H9 (cell line): Measurements from ENCODE around the gene CREG2. TPM values are rescaled to one million over a fixed set of nuclear protein-coding genes. Genes with fewer than 3 reads are reported as not detected.

ENCODE experiments used
- DNase-seq: peaks from one replicate; pipeline ENCODE4 v3.0.0-alpha.2; 2017
- H2AFZ ChIP-seq: one replicate; pipeline ENCODE4 v1.6.1; 2013; ENCODE audit warnings: mild to moderate bottlenecking, low read length, control low read depth, moderate library complexity
- H2AK5ac ChIP-seq: 2 replicates; pipeline ENCODE4 v1.6.1; 2013; ENCODE audit warnings: low read length, control low read depth, mixed read lengths; ENCODE audit not compliant: insufficient read length
- H2BK120ac ChIP-seq: one replicate; pipeline ENCODE4 v1.6.1; 2013; ENCODE audit warnings: low read depth, mild to moderate bottlenecking, low read length, control low read depth, inconsistent platforms; ENCODE audit not compliant: poor library complexity, severe bottlenecking
- H2BK12ac ChIP-seq: 2 replicates; pipeline ENCODE4 v1.6.1; 2013; ENCODE audit warnings: low read length, control low read depth, mixed read lengths, low read depth; ENCODE audit not compliant: insufficient read length
- H2BK15ac ChIP-seq: 2 replicates; pipeline ENCODE4 v1.6.1; 2013; ENCODE audit warnings: low read depth, low read length, control low read depth
- H2BK20ac ChIP-seq: one replicate; pipeline ENCODE4 v1.6.1; 2013; ENCODE audit warnings: low read depth, mild to moderate bottlenecking, low read length, control low read depth, inconsistent platforms; ENCODE audit not compliant: poor library complexity, severe bottlenecking
- H2BK5ac ChIP-seq: 2 replicates; pipeline ENCODE4 v1.6.1; 2013; ENCODE audit warnings: low read length, control low read depth, mixed read lengths; ENCODE audit not compliant: insufficient read length
- H3K14ac ChIP-seq: 2 replicates; pipeline ENCODE4 v1.6.1; 2013; ENCODE audit warnings: low read length, control low read depth; ENCODE audit not compliant: insufficient read depth
- H3K18ac ChIP-seq: 2 replicates; pipeline ENCODE4 v1.6.1; 2013; ENCODE audit warnings: low read depth, mild to moderate bottlenecking, mixed read lengths, low read length, control low read depth; ENCODE audit not compliant: insufficient read length
- H3K23ac ChIP-seq: 2 replicates; pipeline ENCODE4 v1.6.1; 2013; ENCODE audit warnings: low read length, control low read depth, mixed read lengths, low read depth; ENCODE audit not compliant: insufficient read length
- H3K23me2 ChIP-seq: 2 replicates; pipeline ENCODE4 v1.6.1; 2013; ENCODE audit warnings: low read depth, mild to moderate bottlenecking, mixed read lengths, low read length, control low read depth; ENCODE audit not compliant: insufficient read length, poor library complexity, severe bottlenecking
- H3K27ac ChIP-seq: 2 replicates; pipeline ENCODE4 v1.5.1; 2013; ENCODE audit warnings: low read length, control low read depth, mixed read lengths, low read depth; ENCODE audit not compliant: insufficient read length
- H3K27me3 ChIP-seq: 2 replicates; pipeline ENCODE4 v1.6.1; 2013; ENCODE audit warnings: low read length, control low read depth, inconsistent platforms; ENCODE audit not compliant: insufficient read depth
- H3K4ac ChIP-seq: 2 replicates; pipeline ENCODE4 v1.6.1; 2013; ENCODE audit warnings: low read depth, mild to moderate bottlenecking, control low read depth, inconsistent platforms, low read length, moderate library complexity
- H3K4me1 ChIP-seq: 2 replicates; pipeline ENCODE4 v1.6.1; 2013; ENCODE audit warnings: low read length, control low read depth, inconsistent platforms; ENCODE audit not compliant: insufficient read depth
- H3K4me2 ChIP-seq: 2 replicates; pipeline ENCODE4 v1.6.1; 2013; ENCODE audit warnings: low read length, control low read depth, mixed read lengths; ENCODE audit not compliant: insufficient read length, insufficient read depth
- H3K56ac ChIP-seq: 2 replicates; pipeline ENCODE4 v1.6.1; 2013; ENCODE audit warnings: low read depth, mild to moderate bottlenecking, mixed read lengths, low read length, control low read depth; ENCODE audit not compliant: insufficient read length
- H3K79me1 ChIP-seq: 2 replicates; pipeline ENCODE4 v1.6.1; 2013; ENCODE audit warnings: low read depth, mild to moderate bottlenecking, moderate library complexity, low read length, control low read depth, inconsistent platforms; ENCODE audit not compliant: insufficient read depth, poor library complexity, severe bottlenecking
- H3K79me2 ChIP-seq: 2 replicates; pipeline ENCODE4 v1.6.1; 2013; ENCODE audit warnings: low read length, control low read depth, inconsistent platforms; ENCODE audit not compliant: insufficient read depth
- H3K9ac ChIP-seq: 2 replicates; pipeline ENCODE4 v1.6.1; 2013; ENCODE audit warnings: low read length, control low read depth, mixed read lengths; ENCODE audit not compliant: insufficient read length; ENCODE audit errors: extremely low read depth
- H3K9me3 ChIP-seq: one replicate; pipeline ENCODE4 v1.6.1; 2013; ENCODE audit warnings: low read depth, low read length, inconsistent platforms; ENCODE audit not compliant: control insufficient read depth
- H3T11ph ChIP-seq: one replicate; pipeline ENCODE4 v1.6.1; 2013; ENCODE audit warnings: mild to moderate bottlenecking, low read length, control low read depth, inconsistent platforms
- H4K20me1 ChIP-seq: one replicate; pipeline ENCODE4 v1.6.1; 2013; ENCODE audit not compliant: control insufficient read depth, insufficient read length, insufficient read depth
- H4K5ac ChIP-seq: 2 replicates; pipeline ENCODE4 v1.6.1; 2013; ENCODE audit warnings: low read depth, mild to moderate bottlenecking, mixed read lengths, low read length, control low read depth; ENCODE audit not compliant: insufficient read length
- H4K8ac ChIP-seq: replicated peaks from 2 replicates; pipeline ENCODE4 v1.6.1; 2013; ENCODE audit warnings: low read length, control low read depth, mixed read lengths, low read depth; ENCODE audit not compliant: insufficient read length
- H4K91ac ChIP-seq: 2 replicates; pipeline ENCODE4 v1.6.1; 2013; ENCODE audit warnings: low read depth, mild to moderate bottlenecking, moderate library complexity, mixed read lengths, low read length, control low read depth; ENCODE audit not compliant: insufficient read length
- H3K27ac Mint-ChIP-seq, 3 experiments: 2 replicates in 2 of 3; 3 replicates in 1 of 3; pipeline ENCODE4 v1.8.0; 2020 to 2021; ENCODE audit warnings: mixed read lengths in 3 of 3, mild to moderate bottlenecking in 1 of 3, moderate library complexity in 1 of 3
- H3K27me3 Mint-ChIP-seq: 2 replicates; pipeline ENCODE4 v1.8.0; 2021; ENCODE audit warnings: low read depth, mild to moderate bottlenecking, moderate library complexity, mixed read lengths
- H3K36me3 Mint-ChIP-seq, 3 experiments: 2 replicates in 2 of 3; 3 replicates in 1 of 3; pipeline ENCODE4 v1.8.0; 2020 to 2021; ENCODE audit warnings: low read depth in 3 of 3, mixed read lengths in 3 of 3; ENCODE audit not compliant: insufficient read depth in 1 of 3
- H3K4me1 Mint-ChIP-seq, 2 experiments: 2 replicates each; pipeline ENCODE4 v1.8.0; 2020; ENCODE audit warnings: mixed read lengths in 2 of 2
- H3K4me3 Mint-ChIP-seq, 2 experiments: 2 replicates in 1 of 2; 3 replicates in 1 of 2; pipeline ENCODE4 v1.8.0; 2020 to 2021; ENCODE audit warnings: mild to moderate bottlenecking in 2 of 2, mixed read lengths in 2 of 2, moderate library complexity in 1 of 2
- H3K9me3 Mint-ChIP-seq, 2 experiments: 2 replicates in 1 of 2; 3 replicates in 1 of 2; pipeline ENCODE4 v1.8.0; 2020; ENCODE audit warnings: mild to moderate bottlenecking in 2 of 2, mixed read lengths in 2 of 2, moderate library complexity in 1 of 2
- WGBS: extraction: QIAGEN DNeasy Blood & Tissue Kit; methylation state at CpG from one replicate; pipeline ENCODE4 v1.1.7; 2013; ENCODE audit warnings: missing lambda C conversion rate, low lambda C conversion rate, mixed read lengths; ENCODE audit not compliant: insufficient read length; ENCODE audit errors: extremely low coverage; 5-methylcytosine and 5-hydroxymethylcytosine counted together
- total RNA-seq: library from RNA; stranded (reverse); gene quantifications from 2 replicates; pipeline ENCODE4 v1.2.1, GENCODE V29; 2021
- TF ChIP-seq, protein P1 (sequence below): fragments of 200-600 bp; sonication (generic); conservative IDR thresholded peaks from 3 replicates; pipeline ENCODE4 v1.8.0; 2021; ENCODE audit warnings: antibody characterized with exemption, mild to moderate bottlenecking

CREG2 gene
- total RNA-seq, 1 experiment from 2014 or later: 0.77 TPM

DNA sequence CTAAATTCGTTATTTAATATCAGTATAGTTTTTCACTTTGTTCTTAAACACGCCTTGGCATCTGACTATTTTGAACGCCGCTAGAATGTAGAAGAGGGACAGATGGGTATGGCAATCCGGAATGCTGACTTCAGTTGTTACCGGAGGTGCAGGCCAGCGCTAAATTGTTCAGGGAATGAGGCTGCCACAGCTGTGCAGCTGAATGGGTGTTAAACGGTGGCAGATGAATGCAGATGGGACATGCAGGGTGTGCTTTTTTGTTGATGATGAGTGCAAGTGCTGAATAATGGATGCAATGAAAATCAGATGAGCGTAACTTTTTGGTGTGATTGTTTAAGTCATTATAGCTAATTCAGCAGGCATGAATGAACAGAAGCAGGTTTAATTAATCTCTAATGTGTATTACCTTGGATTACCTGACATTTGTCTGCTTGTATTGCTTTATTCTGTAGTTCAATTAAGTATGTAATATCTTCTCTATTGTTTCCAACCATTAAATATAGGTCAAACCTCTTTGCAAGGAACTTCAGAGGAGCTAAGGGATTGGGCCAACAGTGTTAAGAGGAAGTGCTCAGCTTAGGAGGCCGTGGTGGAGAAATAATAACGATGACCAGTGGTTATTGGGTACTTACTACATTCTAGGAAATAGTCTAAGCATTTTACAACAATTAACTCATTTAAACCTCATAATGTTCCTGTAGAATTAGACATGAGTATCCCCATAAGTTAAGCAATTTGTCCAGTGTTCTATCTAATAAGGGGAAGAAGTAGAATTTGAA is 11.9 kb upstream of the CREG2 start:
- Histone ChIP-seq H3K56ac (no peak overlapping the region), H2BK5ac (no peak overlapping the region), H2BK12ac (no peak overlapping the region), H3K27ac (no peak overlapping the region), H3T11ph (no peak overlapping the region), H4K5ac (no peak overlapping the region), H3K18ac (no peak overlapping the region), H2AFZ (no peak overlapping the region), H3K9ac (no peak overlapping the region), H3K23me2 (no peaks in the 10 kb centered on the region), H3K14ac (no peak overlapping the region), H3K4me1 (no peaks in the 10 kb centered on the region; the same call in 1 of the 2 replicates), H3K23ac (no peak overlapping the region), H3K4ac (no peak overlapping the region), H3K79me1 (no peaks in the 10 kb centered on the region), H4K20me1 (no peaks in the 10 kb centered on the region), H3K27me3 (no peaks in the 10 kb centered on the region; the same call in 1 of the 2 replicates), H3K79me2 (no peaks in the 10 kb centered on the region), H2BK120ac (no peak overlapping the region), H3K9me3 (no peaks in the 10 kb centered on the region), H2AK5ac (no peak overlapping the region), H2BK15ac (no peak overlapping the region), H3K4me2 (no peak overlapping the region), H4K8ac (no peak overlapping the region), H4K91ac (no peak overlapping the region), H2BK20ac (no peak overlapping the region)
- Mint-ChIP-seq H3K4me3 (no peak overlapping the region), H3K27me3 (no peaks in the 10 kb centered on the region; the same call in 1 of the 2 replicates), H3K4me1 (peaks cover 18 to 19% of the 10 kb centered on the region in 2 experiments), H3K36me3 (no peaks in the 10 kb centered on the region), H3K9me3 (no peaks in the 10 kb centered on the region), H3K27ac (no peak overlapping the region)
- WGBS: no CpG with 5 or more reads among the region's 11 CpGs
- DNase-seq: no peak
- TF ChIP-seq, protein P1, sequence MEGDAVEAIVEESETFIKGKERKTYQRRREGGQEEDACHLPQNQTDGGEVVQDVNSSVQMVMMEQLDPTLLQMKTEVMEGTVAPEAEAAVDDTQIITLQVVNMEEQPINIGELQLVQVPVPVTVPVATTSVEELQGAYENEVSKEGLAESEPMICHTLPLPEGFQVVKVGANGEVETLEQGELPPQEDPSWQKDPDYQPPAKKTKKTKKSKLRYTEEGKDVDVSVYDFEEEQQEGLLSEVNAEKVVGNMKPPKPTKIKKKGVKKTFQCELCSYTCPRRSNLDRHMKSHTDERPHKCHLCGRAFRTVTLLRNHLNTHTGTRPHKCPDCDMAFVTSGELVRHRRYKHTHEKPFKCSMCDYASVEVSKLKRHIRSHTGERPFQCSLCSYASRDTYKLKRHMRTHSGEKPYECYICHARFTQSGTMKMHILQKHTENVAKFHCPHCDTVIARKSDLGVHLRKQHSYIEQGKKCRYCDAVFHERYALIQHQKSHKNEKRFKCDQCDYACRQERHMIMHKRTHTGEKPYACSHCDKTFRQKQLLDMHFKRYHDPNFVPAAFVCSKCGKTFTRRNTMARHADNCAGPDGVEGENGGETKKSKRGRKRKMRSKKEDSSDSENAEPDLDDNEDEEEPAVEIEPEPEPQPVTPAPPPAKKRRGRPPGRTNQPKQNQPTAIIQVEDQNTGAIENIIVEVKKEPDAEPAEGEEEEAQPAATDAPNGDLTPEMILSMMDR: no peak
